BJ (cell line): Measurements from ENCODE around the gene MAGI1. TPM values are rescaled to one million over a fixed set of nuclear protein-coding genes. Genes with fewer than 3 reads are reported as not detected.

Source experiments
- CTCF ChIA-PET: fragments of 350-600 bp; formaldehyde crosslinking; extraction: SDS; loops from one replicate; lab custom pipeline; 2021; ENCODE audit warnings: antibody characterized with exemption, inconsistent platforms; lab: Yijun Ruan, JAX
- POLR2A ChIA-PET: fragments of 300-600 bp; sonication (Branson Sonifier 250); formaldehyde crosslinking; extraction: SDS; loops from one replicate; lab custom pipeline; 2021; ENCODE audit warnings: antibody characterized with exemption; lab: Charles Lee
- DNase-seq: peaks from one replicate; pipeline ENCODE4 v3.0.0-alpha.2; 2011; ENCODE audit warnings: low read depth
- H3K27me3 ChIP-seq: 2 replicates; pipeline ENCODE4 v1.6.0; 2011; ENCODE audit warnings: low read length; ENCODE audit not compliant: control insufficient read depth, insufficient read depth
- H3K36me3 ChIP-seq: 2 replicates; pipeline ENCODE4 v1.5.1; 2011; ENCODE audit warnings: low read length; ENCODE audit not compliant: control insufficient read depth, insufficient read depth
- H3K4me3 ChIP-seq: 2 replicates; pipeline ENCODE4 v1.5.1; 2011; ENCODE audit warnings: low read depth, mild to moderate bottlenecking, control low read depth, low read length
- polyA plus RNA-seq: library from polyadenylated mRNA; depleted of rRNA; stranded (reverse); fragments of >200 nt; gene quantifications from 2 replicates; pipeline ENCODE4 v1.2.3, GENCODE V29; 2011
- TF ChIP-seq, protein P1 (sequence below): IDR thresholded peaks from 2 replicates; pipeline ENCODE4 v1.5.1; 2011; ENCODE audit warnings: low read depth, mild to moderate bottlenecking, control low read depth, inconsistent platforms, low read length, moderate library complexity; ENCODE audit not compliant: insufficient read depth

Gene MAGI1
- polyA plus RNA-seq, 1 experiment = 14.4 TPM

GRCh38 chr3:65587650-65588439 lies 450.9 kb downstream of the MAGI1 start:
- H3K36me3 ChIP-seq = no peaks in the 10 kb centered on the region
- H3K4me3 ChIP-seq = no peak overlapping the region
- DNase-seq = no peak
- H3K27me3 ChIP-seq = no peaks in the 10 kb centered on the region
- TF ChIP-seq, protein P1, sequence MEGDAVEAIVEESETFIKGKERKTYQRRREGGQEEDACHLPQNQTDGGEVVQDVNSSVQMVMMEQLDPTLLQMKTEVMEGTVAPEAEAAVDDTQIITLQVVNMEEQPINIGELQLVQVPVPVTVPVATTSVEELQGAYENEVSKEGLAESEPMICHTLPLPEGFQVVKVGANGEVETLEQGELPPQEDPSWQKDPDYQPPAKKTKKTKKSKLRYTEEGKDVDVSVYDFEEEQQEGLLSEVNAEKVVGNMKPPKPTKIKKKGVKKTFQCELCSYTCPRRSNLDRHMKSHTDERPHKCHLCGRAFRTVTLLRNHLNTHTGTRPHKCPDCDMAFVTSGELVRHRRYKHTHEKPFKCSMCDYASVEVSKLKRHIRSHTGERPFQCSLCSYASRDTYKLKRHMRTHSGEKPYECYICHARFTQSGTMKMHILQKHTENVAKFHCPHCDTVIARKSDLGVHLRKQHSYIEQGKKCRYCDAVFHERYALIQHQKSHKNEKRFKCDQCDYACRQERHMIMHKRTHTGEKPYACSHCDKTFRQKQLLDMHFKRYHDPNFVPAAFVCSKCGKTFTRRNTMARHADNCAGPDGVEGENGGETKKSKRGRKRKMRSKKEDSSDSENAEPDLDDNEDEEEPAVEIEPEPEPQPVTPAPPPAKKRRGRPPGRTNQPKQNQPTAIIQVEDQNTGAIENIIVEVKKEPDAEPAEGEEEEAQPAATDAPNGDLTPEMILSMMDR = no peak
- ChIA-PET CTCF (interaction anchor here (0.6 to 1.7 kb wide), 2 partner anchors 11 to 646 kb away, joined by 4 read pairs; no protein-coding TSS in a partner anchor), POLR2A (no interaction called here)

DNA sequence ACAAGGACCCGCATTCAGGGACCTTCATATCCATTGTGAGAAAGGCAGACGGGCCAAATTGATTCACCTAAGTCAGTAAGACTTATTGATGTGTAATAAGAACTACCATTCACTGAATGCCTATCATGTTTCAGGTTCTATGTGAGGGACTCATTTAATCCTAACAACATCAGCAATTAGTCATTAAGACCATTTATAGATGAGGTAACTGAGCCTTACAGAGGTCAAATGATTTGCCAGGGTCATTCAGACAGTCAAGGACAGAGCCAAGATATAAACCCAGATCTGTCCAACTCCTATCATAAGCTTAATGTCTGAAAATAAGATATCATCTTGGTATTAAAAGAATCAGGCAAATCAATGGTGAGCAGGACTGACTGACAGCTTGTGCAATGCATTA lies 453.8 kb downstream of the MAGI1 start:
- ChIA-PET POLR2A (no interaction called here), CTCF (no interaction called here)
- TF ChIP-seq, protein P1 = no peak
- H3K36me3 ChIP-seq = no peaks in the 10 kb centered on the region
- no peaks in the 10 kb centered on the region for H3K27me3 ChIP-seq
- H3K4me3 ChIP-seq = no peak overlapping the region
- DNase-seq = no peak

DNA sequence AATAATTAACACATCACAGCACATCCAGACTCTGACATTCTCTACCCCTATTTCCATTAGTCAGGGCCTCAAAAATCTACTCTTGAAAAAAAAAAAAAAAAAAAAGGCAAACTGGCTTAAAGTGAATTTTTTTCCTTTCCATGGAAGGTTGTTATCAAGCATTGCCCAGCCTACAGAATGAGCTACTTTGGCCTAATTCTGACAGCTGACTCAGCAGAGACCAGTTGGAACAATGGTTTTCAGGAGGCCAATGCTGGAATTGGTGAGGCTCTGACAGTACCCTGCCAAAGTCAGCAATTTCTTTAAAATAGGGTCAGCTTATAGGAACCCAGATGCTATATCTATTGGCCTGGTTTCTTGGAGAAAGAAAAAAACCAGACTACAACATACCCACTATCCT lies 454.7 kb downstream of the MAGI1 start:
- Histone ChIP-seq H3K36me3 (no peaks in the 10 kb centered on the region), H3K4me3 (no peak overlapping the region), H3K27me3 (no peaks in the 10 kb centered on the region)
- ChIA-PET CTCF (no interaction called here), POLR2A (interaction anchor here (0.6 to 0.7 kb wide), 2 partner anchors 841 to 986 kb away, joined by 3 to 12 read pairs; no protein-coding TSS in a partner anchor)
- DNase-seq = no peak
- TF ChIP-seq, protein P1 = no peak

DNA sequence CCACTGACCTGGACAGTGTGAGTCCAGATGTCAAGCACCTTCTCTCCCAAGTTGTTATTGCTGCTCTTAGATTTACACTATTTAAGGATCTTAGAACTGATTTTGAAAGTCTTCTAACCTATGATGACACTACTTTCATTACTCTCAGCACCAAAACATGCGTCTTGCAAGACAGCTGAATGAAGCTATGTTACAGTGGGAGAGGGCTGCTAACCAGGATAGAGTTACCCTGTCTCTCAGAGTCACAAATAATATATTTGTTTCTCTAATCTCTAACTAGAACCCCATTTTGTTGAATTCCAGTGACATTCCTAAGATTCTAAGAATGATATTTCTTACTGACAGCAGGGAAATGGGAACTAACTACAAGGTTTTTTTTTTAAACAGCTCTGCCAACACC lies 455.5 kb downstream of the MAGI1 start:
- H3K27me3 ChIP-seq = no peaks in the 10 kb centered on the region
- TF ChIP-seq, protein P1 = no peak
- DNase-seq = no peak
- H3K4me3 ChIP-seq = no peak overlapping the region
- POLR2A ChIA-PET = no interaction called here
- CTCF ChIA-PET = no interaction called here
- no peaks in the 10 kb centered on the region for H3K36me3 ChIP-seq

DNA sequence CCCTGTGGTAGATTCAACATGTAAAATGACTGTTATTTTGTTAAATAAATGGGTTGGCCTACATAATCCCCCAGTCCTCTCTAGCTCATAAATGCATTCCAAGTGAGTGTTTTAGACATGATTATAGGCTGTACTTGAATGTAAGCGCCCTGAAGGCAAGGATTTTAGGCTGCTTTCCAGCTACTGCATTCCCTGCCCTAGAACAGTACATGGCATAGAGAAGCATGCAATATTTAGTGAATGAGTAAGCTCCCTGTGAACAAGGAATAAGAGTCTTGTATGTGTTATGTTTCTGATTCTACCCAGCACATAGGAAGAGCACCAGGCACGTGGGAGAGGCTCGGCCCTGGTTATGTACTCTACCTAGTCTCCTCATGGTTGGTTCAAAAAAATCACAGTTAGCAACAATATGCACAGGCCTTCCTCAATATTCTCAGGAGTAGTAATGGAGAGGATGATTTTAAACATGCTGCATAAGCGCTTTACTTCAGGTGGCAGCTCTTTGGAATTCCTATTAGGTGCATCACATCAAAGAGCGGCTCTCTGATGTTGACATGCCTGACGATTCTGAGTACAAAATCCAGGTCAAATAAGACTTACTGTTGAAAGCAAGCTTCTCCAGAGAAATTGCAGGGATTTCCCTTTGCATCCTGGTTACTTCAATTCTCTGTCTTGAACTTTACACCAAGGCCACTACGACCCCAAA lies 456.6 kb downstream of the MAGI1 start:
- no peak for DNase-seq
- no peaks in the 10 kb centered on the region for H3K36me3 ChIP-seq
- ChIA-PET CTCF (no interaction called here), POLR2A (no interaction called here)
- H3K27me3 ChIP-seq = no peaks in the 10 kb centered on the region
- TF ChIP-seq, protein P1 = no peak
- no peak overlapping the region for H3K4me3 ChIP-seq
